NK-92 treated with Interleukin-12 subunit alpha and Interleukin-12 subunit beta, amount 100 ng/mL, for 24 hours (cell line): ENCODE results near the gene CIT.

Experiments
- DNase-seq: peaks from one replicate; lab custom pipeline; 2025; lab: John Stamatoyannopoulos, UW

Gene CIT

DNA sequence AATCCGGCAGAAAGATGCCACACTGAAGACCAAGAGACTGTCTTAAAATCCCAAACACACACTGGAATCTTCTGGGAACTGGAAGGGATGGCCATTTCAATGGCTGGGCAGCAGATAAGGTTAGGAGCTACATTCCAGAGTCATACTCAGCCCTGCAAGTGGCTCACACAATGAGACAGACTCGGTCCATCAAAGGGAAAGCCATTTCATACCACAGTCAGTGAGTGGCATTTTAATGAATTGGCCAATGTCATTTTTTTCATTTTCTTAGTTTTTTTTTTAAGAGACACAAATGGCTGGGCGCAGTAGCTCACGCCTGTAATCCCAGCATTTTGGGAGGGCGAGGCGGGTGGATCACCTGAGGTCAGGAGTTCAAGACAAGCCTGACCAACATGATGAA is 17.9 kb downstream of the CIT start:
- DNase-seq, result no peak

DNA sequence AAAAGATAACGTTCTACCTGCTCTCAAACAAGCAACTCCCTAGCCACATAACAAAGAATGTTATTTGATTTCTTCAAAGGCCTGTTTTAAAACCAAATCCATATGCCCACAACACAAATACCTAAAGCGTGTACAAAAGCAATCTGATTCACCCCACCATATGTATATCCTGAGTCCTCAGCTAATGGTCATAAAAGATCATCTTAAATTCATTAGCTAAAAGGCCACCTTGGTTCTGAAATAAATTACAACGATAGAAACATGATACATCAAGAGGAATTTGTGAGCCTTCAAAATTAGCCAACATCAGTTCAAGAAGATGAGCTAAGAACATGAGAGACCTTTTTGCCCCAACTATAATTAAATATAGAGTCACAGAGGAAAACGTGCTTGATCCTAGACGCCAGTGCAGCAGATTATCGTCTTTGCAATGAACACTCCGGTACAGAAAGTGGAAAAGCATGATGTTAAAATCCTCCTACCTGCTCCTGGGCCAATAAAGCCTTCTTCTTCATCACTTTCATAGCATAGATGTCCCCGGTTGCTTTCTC is 20.0 kb downstream of the CIT start:
- no peak for DNase-seq

DNA sequence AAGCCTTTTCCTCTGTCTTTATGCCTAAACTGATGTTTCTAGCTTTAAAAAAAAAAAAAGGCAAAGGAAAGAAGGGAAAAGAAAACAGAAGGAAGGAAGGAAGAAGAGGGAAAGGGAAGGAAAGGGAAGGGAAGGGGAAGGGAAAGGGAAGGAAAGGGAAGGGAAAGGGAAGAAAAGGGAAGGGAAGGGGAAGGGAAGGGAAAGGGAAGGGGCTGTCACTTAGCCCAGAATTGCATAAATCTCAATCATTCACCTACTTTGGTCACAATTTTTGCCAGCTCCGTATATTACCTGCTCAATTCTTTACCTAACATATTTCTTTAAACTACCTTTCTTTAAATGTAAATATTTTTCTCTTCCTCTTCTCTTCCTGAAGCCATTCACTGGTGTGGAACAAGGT is 26.8 kb downstream of the CIT start:
- DNase-seq, result no peak

DNA sequence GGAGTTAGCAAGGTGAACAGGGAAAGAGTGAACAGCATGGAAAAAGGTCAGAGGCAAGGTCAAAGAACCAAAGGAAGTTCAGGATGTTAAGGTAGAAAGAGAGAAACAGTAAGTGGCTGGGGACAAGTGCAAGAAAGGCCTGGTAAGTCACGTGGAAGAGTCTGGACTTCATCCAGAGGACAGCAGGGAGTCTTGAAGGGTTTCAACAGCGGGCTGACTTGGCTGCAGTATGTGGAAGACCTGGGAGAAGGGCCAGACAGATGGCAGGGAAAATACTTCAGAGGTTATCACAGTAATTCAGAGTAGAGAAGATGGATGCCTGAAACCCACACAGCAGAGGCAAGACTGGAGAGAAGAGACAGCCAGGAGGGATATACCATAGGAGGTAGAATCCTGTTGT is 34.0 kb downstream of the CIT start:
- DNase-seq, result no peak

DNA sequence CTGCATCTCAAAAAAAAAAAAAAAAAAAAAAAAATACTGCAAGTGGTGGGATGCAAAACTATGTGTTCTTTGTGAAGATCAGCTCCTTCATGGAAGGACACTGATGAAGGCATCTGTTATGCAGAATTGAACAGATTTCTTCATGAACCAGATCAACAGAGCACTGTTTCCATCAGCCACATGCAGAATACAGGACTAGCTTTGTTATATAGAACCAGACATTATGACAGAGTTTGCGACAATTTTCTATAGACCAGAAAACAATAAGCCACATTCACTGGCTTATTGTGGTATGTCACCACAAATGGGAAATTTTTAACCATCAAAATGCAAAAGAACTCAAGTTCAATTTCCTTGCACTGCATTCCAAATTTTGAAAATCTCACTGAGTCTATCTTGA is 34.7 kb downstream of the CIT start:
- no peak for DNase-seq

DNA sequence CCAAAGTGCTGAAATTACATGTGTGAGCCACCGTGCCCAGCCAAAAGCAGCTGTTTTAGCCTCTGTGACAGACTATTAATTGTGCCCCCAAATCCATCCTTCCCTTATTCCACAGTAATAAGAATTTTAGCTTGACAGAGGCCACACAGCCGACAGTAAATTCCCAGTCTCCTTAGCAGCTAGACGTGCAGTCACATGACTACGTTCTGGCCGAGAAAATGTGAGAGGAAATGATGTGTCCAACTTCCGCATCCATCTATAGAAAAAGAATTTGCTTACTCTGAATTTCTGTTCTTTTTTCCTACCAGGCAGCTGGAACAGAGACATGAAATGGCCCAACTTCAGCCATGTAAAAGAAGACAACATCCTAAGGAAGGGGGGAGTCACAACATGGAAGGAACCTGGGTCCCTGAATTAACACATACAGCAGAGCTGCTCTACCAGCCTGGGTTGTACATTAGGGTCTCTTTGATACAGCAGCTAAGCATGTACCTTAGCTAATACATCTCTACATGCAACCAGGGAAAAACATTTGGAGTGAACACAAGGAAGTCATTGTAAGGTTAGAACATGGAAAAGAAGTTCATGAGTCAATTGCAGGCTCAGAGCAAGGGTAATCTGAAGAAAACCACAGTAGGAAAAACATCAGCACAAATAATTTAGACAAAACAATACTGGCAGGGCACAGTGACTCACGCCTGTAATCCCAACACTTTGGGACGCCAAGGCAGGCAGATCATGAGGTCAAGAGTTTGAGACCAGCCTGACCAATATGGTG is 35.5 kb downstream of the CIT start:
- DNase-seq, result no peak

DNA sequence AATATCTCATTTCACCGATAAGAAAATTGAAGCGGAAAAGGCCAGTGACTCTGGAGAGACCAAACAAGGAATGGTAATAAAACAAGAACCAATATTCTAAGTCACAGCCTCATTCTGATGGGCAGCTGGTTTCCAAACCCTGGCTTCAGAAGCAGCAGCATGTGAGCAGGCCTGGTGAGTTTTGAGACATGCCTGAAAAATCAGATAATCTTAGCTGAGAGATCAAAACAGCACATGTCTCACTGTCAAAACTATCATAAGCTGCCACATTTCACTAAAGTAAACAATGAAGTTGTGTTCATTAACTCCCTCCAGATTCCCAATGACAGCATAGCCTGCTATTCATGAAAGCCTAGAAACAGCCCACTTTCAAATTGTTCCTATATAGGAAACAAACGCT is 36.5 kb downstream of the CIT start:
- DNase-seq, result no peak

DNA sequence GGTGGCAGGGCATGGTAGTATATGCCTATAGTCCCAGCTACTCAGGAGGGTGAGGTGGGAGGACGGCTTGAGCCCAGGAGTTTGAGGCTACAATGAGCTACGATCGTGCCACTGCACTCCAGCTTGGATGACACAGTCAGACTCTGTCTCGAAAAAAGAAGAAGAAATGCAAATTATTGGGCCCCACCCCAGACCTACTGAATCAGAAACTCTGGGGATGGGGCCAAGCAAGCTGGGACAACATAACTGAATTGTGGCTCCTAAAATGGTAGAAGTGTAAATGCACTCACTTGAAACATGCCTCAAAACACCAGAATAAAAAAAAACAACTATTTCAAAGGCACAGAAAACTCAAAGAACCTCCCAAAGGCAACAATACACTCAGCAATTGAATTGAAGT is 37.0 kb downstream of the CIT start:
- no peak for DNase-seq

DNA sequence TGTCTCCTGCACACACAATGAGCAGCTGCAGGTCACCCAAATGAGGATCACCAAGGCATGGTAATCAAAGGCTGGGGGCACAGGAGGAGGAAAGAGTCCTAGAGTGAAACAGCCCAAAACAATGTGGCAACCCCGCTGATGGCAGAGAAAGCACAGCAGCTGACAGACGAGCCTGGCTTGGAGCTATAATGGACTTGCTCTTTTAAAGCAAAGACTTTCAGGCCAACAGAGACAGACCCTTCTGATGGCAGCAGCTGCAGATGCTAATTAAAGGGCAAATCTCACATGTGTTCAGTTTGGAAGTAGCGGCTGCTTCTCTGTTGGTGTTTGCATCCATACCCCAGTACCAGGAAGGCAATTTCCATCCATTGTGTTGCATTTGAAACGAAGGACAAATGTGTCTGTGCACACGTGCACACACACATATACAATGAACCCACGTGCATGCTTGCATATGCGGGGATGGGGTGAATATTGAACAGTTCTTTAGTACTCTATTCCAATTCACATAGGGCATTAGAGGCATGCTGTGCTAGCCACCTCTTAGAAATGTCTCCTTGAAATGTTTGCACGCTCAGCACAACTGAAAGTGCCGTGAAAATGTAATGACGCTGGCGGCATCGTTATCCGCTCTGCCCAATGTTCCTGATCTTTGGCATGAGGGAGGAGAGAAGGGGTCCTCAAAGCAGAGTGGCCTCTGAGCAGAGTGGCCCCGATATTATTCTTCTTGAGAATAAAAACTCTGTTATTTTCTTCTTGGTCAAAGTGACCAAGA is 38.1 kb downstream of the CIT start:
- DNase-seq, result no peak

DNA sequence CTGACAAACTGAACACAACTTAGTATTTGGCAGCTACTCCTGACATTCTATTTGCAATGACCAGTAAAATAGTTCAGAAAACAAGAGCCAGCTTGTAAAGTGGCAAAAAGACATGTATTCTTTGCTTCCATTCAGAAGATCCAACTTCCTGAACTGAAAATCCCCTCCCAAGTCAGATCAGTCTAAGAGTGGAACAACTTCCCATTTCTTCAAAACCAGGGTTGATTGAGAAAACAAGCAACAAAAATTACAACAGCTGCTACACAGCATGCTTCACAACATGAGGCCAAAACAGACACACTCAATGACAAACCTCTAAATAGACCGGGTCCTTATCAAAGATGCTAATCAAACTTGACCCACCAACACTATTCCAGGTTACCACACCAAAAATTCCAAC is 40.3 kb downstream of the CIT start:
- no peak for DNase-seq

DNA sequence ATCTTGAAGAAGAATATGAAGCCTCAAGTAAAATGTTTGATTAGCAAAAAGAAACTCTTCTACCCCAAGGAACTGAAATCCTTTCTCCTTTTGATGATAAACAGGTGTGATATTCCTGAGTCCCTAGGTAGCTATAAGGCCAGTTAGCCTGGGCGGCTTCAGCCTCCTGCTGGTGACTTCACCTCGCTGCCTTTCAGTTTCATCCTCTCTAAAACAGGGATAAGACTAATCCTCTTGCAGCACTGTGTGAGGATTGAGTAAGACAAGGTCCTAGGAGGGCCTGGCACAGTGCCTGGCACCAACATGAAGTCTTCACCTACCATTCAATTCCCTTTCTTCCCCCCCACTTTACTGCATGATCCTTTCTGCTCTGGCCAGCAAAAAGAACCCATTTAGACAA is 42.1 kb downstream of the CIT start:
- no peak for DNase-seq

DNA sequence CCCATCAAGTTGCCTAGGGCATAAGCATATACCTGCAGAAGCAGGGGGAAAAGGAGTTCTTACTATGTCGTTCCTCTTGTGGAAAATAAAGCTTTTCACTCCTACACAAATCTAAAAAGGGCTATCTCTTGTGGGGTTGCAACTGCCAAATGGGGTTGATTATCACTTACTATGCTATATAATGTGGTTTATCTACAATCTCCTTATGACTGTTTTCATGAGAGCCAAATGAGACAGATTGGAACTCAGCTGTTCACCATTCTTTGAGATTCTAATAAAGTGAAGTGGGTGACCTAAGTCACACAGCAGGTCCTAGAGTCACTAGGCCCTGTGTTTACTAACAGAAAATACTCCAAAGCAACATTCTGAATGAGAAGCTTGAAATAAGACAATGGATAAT is 47.7 kb downstream of the CIT start:
- DNase-seq, result no peak

DNA sequence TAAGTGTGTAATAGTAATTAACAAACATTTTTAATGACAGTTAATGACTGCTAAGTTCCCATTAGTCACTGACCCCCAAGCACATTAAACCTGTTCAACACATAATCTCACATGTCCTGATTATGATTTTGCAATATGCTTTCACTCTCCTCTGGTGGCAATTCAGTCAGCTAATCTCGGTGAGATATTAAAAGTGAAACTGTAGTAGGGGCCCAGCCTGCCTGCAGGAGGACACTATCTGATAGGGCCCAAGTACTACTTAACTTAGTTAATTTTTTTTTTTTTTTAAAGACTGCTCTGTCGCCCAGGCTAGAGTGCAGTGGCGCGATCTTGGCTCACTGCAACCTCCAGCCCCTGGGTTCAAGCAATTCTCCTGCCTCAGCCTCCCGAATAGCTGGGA is 48.8 kb downstream of the CIT start:
- no peak for DNase-seq

DNA sequence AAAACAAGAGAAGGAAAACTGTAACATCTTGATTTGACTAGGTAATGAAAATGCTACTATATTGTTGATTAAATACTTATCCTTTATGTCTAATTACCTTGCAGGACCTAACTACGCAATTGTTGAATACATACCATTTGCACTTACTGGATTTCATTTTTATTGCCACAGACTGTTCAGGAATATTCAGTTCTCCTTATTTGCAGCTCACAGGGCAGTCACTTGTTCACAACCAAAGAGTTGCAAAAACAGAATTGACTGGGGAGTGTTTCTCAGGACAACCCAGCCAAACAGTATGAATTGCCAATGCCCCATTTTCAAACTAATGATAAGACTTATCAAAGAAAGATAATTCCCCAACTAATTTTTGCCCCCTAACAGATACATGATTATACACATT is 49.4 kb downstream of the CIT start:
- no peak for DNase-seq

DNA sequence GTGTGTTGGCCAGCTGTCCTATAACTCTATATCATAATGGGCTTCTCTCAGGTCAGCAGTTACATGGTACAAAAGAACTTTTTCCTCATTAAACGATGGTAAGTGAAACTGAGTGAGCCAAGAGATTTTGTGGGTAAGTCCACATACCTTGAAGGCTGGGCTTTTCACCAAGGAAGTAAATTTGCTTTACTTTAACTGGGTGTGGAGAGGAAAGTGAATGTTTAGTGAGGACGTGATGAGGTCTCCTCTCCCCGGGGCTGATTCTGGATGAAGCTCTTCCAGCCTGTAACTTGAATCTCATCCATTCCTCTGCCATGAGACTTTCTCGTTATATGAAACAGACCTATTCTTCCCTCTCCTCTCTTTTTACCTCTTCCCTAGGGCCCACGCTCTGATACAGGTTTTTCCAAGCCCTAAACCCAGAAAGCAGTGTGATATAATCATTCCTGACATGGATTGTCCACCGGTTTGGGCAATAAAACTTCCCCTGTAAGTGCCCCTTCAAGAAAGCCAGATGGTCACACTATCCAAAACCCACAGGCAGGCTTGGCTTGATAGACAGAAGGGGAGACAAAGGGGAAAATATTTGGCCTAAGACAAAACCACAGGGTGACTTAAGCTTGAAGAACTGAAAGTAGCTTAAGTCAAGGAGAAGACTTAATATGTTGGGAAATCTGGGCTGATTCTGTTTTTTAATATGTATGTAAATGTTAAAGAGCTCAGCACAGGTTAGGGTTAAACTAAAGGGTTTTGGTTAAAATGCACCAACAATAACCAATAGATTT is 50.3 kb downstream of the CIT start:
- DNase-seq, result no peak

DNA sequence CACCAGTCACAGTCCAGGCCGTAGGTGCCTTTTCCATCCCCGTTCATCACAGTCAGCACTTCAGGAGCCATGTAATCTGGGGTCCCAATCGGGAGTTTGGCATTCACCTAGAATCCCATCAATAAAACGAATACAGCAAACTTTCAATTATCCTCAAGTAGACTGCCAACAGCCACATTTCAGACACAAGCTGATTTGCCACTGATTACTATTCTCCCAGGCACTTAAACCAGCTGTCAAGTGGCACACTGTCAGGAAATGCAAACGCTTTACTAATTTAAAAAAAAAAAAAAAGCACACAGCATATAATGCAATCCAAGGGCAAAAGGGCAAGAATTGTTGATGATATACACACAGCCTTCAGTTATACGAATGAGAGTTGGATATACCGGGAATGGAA is 51.9 kb downstream of the CIT start:
- no peak for DNase-seq

DNA sequence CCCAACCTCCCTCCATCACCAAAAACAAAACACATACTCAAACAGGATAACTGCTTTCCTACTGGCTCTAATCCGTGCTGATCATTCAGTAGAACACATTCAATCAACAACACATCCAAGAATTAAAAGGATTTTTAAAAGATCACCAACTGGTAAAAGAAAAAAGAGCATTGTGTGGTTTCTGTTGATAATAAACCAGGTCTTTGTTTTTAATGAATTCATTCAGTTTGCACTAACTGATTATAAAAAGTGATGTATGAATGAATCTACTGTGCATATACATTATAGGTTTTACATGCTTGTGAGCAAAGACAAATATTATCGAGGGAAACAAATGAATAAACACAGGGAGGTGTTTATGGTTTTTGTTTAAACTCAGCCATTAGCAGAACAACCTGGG is 55.1 kb downstream of the CIT start:
- DNase-seq, result no peak

DNA sequence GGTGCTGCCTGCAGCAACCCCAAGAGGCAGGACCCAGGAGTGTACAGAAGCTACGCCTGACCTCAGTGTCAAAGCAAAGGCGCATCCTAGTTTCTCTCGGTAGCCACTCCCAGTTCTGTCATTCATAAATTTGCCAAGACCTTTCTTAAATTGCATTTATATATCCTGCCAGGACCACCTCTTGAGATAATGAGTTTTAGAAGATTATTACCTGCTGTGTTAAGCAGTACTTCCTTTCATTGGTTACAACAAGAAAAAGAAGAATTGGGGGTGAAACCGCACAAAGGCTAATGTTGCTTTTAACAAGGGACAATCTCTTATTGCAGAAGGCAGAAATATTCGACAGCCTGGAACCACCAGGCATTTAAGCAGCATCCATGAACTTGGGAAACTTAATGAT is 57.8 kb downstream of the CIT start:
- DNase-seq, result no peak

DNA sequence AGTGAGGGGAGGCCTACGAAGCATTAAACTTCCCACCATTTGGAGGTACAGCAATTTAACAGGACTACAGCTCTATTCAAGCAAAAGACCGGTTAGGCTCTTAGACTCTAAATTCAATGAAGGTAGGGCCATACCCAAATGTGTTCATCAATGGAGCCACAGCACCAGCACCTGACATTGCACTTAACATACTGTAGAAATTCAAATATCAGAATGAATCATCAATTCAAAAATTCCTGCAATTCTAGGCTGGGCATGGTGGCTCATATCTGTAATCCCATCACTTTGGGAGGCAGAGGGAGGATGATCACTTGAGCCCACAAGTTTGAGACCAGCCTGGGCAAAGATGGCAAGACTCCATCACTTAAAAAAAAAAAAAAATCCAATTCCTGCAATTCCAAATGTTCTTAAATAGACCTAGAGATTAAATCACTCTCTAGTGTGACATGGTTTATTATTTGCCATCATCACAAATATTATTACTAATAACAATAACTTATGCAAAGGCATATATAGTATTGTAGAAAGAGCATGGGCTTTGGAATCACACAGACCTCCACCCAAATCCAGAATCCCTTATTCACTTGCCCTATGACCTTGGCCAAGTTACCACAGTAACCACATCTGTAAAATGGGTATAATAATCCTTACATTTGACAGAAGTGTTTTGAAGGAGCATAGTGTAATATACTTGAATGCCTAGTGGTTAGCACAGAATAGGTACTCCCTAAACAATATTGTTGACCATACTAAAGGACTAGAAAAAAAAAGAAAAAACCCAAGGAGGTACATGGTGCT is 59.4 kb downstream of the CIT start:
- DNase-seq, result no peak

DNA sequence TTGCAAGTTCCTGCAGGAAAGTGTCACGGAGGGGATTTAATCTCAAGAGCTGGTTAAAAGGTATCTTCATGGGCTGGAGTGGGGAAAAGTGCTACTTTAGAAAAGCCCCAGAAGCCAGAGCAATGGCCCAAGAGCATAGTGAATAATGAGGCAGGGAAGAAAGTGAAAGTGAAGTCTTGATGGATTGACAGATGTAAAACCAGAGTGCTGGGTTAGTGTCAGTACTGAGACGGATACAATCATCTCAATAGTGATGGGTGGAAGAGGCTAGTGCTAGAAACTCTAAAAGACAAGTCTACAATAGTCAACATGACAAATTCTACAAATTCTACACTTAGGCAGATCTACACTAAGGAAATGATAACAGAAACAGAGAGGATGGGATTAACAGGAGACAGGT is 68.1 kb downstream of the CIT start:
- DNase-seq, result no peak

DNA sequence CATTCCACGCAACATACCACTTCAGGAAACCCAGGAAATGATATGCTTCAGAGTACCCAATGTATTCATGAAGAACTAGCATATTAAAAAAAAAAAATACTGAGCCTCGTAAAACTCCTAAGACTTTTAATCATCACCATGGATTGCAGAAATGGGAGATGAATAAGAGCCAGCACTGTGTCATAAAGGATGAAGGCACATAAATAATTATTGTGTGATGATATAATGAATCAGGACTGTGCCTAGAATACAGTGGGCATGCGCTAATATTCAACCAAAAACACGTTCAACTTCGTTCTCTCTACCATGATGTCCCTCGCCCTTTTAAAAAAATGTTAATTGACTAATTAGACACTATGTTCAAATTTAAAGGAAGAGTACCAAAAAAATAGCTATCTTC is 68.7 kb downstream of the CIT start:
- DNase-seq, result no peak

DNA sequence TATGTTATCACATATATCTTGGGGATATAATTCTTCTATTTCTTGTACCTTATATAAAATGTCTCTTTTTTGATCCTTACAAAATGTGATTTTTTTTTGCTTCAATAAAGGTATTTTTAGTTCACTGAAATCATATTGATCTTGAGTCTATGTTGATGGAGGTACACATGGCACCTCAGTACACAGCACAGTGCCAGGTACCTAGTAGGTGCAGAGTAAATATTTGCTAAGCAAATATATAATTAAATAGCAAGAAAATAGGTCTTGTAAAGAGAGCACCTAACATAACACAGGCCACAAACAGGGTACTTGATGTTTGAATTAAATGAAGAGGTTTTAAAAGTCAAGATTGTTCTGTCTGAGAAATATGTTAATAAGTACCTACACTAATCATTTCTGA is 69.7 kb downstream of the CIT start:
- DNase-seq, result no peak
